GM23338 (cell line): Measurements from ENCODE around the gene ANO6. TPM values are rescaled to one million over a fixed set of nuclear protein-coding genes. Genes with fewer than 3 reads are reported as not detected.

Experiments used
- ATAC-seq: fragments of 200-7000 bp; cut with Tn5 transposase; 3 replicates; pipeline ENCODE4 v1.9.1; 2020
- DNase-seq: peaks from one replicate; pipeline ENCODE4 v3.0.0-alpha.2; 2015; ENCODE audit warnings: low spot score
- H2AFZ ChIP-seq: fragments of 200-600 bp; sonication (generic); 2 replicates; pipeline ENCODE4 v1.8.0; 2016; ENCODE audit warnings: antibody characterized with exemption, mild to moderate bottlenecking, moderate library complexity
- H3F3A ChIP-seq: fragments of 200-600 bp; sonication (generic); replicated peaks from 2 replicates; pipeline ENCODE4 v1.8.0; 2017; ENCODE audit warnings: antibody characterized with exemption, mixed run types, low read depth
- H3K27ac ChIP-seq: fragments of 200-600 bp; sonication (generic); 2 replicates; pipeline ENCODE4 v1.6.1; 2016; ENCODE audit warnings: low read depth
- H3K27me3 ChIP-seq: fragments of 200-600 bp; sonication (generic); 2 replicates; pipeline ENCODE4 v1.8.0; 2016; ENCODE audit warnings: mild to moderate bottlenecking, mixed run types, moderate library complexity; ENCODE audit not compliant: insufficient read depth
- H3K36me3 ChIP-seq: fragments of 200-600 bp; sonication (generic); 2 replicates; pipeline ENCODE4 v1.8.0; 2016; ENCODE audit warnings: mild to moderate bottlenecking; ENCODE audit not compliant: insufficient read depth
- H3K4me1 ChIP-seq: fragments of 200-600 bp; sonication (generic); 2 replicates; pipeline ENCODE4 v1.8.0; 2016; ENCODE audit warnings: mild to moderate bottlenecking, moderate library complexity; ENCODE audit not compliant: insufficient read depth
- H3K4me2 ChIP-seq: fragments of 200-600 bp; sonication (generic); 2 replicates; pipeline ENCODE4 v1.7.1; 2017; ENCODE audit warnings: mixed run types
- H3K4me3 ChIP-seq: fragments of 200-600 bp; sonication (generic); 2 replicates; pipeline ENCODE4 v1.6.1; 2016; ENCODE audit warnings: mixed run types
- H3K79me2 ChIP-seq: fragments of 200-600 bp; sonication (generic); replicated peaks from 2 replicates; pipeline ENCODE4 v1.8.0; 2017; ENCODE audit warnings: mild to moderate bottlenecking; ENCODE audit not compliant: insufficient read depth
- H3K9me2 ChIP-seq: fragments of 200-600 bp; sonication (generic); 2 replicates; pipeline ENCODE4 v1.8.0; 2017; ENCODE audit not compliant: insufficient read depth
- H4K20me1 ChIP-seq: fragments of 200-600 bp; sonication (generic); replicated peaks from 2 replicates; pipeline ENCODE4 v1.8.0; 2017; ENCODE audit warnings: mild to moderate bottlenecking; ENCODE audit not compliant: insufficient read depth
- H3K27ac Mint-ChIP-seq: 2 replicates; pipeline ENCODE4 v1.8.0; 2020; ENCODE audit warnings: inconsistent platforms, mild to moderate bottlenecking, moderate library complexity, mixed read lengths
- H3K27me3 Mint-ChIP-seq: 3 replicates; pipeline ENCODE4 v1.8.0; 2022; ENCODE audit warnings: low read depth, mild to moderate bottlenecking, moderate library complexity, mixed read lengths, inconsistent platforms; ENCODE audit not compliant: insufficient read depth, poor library complexity
- H3K36me3 Mint-ChIP-seq: 3 replicates; pipeline ENCODE4 v1.8.0; 2021; ENCODE audit warnings: low read depth, mild to moderate bottlenecking, inconsistent platforms, moderate library complexity, mixed read lengths
- H3K4me1 Mint-ChIP-seq: 3 replicates; pipeline ENCODE4 v1.8.0; 2020; ENCODE audit warnings: mild to moderate bottlenecking, inconsistent platforms, mixed read lengths
- H3K4me3 Mint-ChIP-seq: 3 replicates; pipeline ENCODE4 v1.8.0; 2021; ENCODE audit warnings: moderate library complexity, mild to moderate bottlenecking, inconsistent platforms, mixed read lengths
- H3K9me3 Mint-ChIP-seq: 3 replicates; pipeline ENCODE4 v1.8.0; 2020; ENCODE audit warnings: moderate library complexity, mild to moderate bottlenecking, inconsistent platforms, mixed read lengths
- CREB1 ChIP-seq: fragments of 250-450 bp; sonication (Bioruptor Pico); IDR thresholded peaks from 2 replicates; pipeline ENCODE4 v1.5.0; 2020; ENCODE audit warnings: low read depth, mild to moderate bottlenecking, moderate library complexity
- CTCF ChIP-seq, 2 experiments: fragments of 200-600 bp in 1 of 2; sonication (generic) in 1 of 2; conservative IDR thresholded peaks; 2 replicates each; pipeline versions ENCODE4 v1.5.1 to v1.6.1; 2016 to 2017; ENCODE audit warnings: antibody characterized with exemption in 2 of 2, low read depth in 2 of 2, mild to moderate bottlenecking in 2 of 2, moderate library complexity in 1 of 2
- EZH2 ChIP-seq: fragments of 200-600 bp; sonication (generic); IDR thresholded peaks from one replicate; pipeline ENCODE4 v1.8.0; 2017; ENCODE audit warnings: antibody characterized with exemption, mild to moderate bottlenecking, low read depth; ENCODE audit not compliant: unreplicated experiment
- EZH2phosphoT487 ChIP-seq: fragments of 200-600 bp; sonication (generic); IDR thresholded peaks from one replicate; pipeline ENCODE4 v1.8.1; 2018; ENCODE audit warnings: antibody characterized with exemption; ENCODE audit not compliant: unreplicated experiment
- JUNB ChIP-seq: IDR thresholded peaks from one replicate; pipeline ENCODE4 v1.6.1; 2016; ENCODE audit warnings: antibody characterized with exemption; ENCODE audit not compliant: unreplicated experiment
- NANOG ChIP-seq: IDR thresholded peaks from 2 replicates; pipeline ENCODE4 v1.6.1; 2016; ENCODE audit warnings: antibody characterized with exemption, borderline replicate concordance
- STAT1 ChIP-seq: IDR thresholded peaks from one replicate; pipeline ENCODE4 v1.6.1; 2016; ENCODE audit warnings: antibody characterized with exemption; ENCODE audit not compliant: unreplicated experiment
- ZNF114 ChIP-seq: fragments of 250-450 bp; sonication (Bioruptor Pico); IDR thresholded peaks from 2 replicates; pipeline ENCODE4 v1.5.0; 2020; ENCODE audit warnings: mild to moderate bottlenecking, moderate library complexity
- ZNF331 ChIP-seq: fragments of 250-450 bp; sonication (Bioruptor Pico); IDR thresholded peaks from 2 replicates; pipeline ENCODE4 v1.5.0; 2020; ENCODE audit warnings: low read depth, mild to moderate bottlenecking, moderate library complexity
- polyA plus RNA-seq: library from polyadenylated mRNA; unstranded; fragments of >200 nt; fragmentation: Nextera tagmentation; extraction: Ambion mirVana; gene quantifications from 2 replicates; pipeline ENCODE4 v1.2.1, GENCODE V29; 2016
- total RNA-seq: library from RNA; depleted of rRNA; stranded (reverse); fragments of >200 nt; shearing (Covaris generic); gene quantifications from 2 replicates; pipeline ENCODE4 v1.2.3, GENCODE V29; 2014
- TF ChIP-seq, protein P1 (sequence below): IDR thresholded peaks from 2 replicates; pipeline ENCODE4 v1.6.1; 2016; ENCODE audit warnings: antibody characterized with exemption
- TF ChIP-seq, protein P2 (sequence below): IDR thresholded peaks from one replicate; pipeline ENCODE4 v1.6.1; 2018; ENCODE audit warnings: antibody characterized with exemption; ENCODE audit not compliant: unreplicated experiment

Gene ANO6
- total and polyA plus RNA-seq, 2 experiments from 2014 or later, result 21.1 to 48.9 TPM

- H3K9me3 Mint-ChIP-seq, result peaks cover 21% of the 10 kb centered on the region
- no peak overlapping the region for H3K27ac Mint-ChIP-seq
- Histone ChIP-seq H3K4me3 (no peak overlapping the region), H2AFZ (no peak overlapping the region), H3K27me3 (no peaks in the 10 kb centered on the region), H3K79me2 (no peaks in the 10 kb centered on the region), H3K27ac (no peak overlapping the region), H3K9me2 (peaks cover 8% of the 10 kb centered on the region; the same call in 1 of the 2 replicates), H3K4me1 (no peaks in the 10 kb centered on the region), H3K4me2 (no peak overlapping the region), H4K20me1 (no peaks in the 10 kb centered on the region), H3K36me3 (peaks cover 3% of the 10 kb centered on the region; the same call in 1 of the 2 replicates), H3F3A (no peaks in the 10 kb centered on the region)
- TF ChIP-seq NANOG, result no peak
- TF ChIP-seq CREB1, result no peak
- no peak for TF ChIP-seq JUNB
- TF ChIP-seq, protein P1, sequence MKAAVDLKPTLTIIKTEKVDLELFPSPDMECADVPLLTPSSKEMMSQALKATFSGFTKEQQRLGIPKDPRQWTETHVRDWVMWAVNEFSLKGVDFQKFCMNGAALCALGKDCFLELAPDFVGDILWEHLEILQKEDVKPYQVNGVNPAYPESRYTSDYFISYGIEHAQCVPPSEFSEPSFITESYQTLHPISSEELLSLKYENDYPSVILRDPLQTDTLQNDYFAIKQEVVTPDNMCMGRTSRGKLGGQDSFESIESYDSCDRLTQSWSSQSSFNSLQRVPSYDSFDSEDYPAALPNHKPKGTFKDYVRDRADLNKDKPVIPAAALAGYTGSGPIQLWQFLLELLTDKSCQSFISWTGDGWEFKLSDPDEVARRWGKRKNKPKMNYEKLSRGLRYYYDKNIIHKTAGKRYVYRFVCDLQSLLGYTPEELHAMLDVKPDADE, result no peak
- TF ChIP-seq EZH2, result no peak
- no peak for TF ChIP-seq EZH2phosphoT487
- no peak for TF ChIP-seq ZNF114 (CRISPR knock-in tag)
- TF ChIP-seq STAT1, result no peak
- TF ChIP-seq, protein P2, sequence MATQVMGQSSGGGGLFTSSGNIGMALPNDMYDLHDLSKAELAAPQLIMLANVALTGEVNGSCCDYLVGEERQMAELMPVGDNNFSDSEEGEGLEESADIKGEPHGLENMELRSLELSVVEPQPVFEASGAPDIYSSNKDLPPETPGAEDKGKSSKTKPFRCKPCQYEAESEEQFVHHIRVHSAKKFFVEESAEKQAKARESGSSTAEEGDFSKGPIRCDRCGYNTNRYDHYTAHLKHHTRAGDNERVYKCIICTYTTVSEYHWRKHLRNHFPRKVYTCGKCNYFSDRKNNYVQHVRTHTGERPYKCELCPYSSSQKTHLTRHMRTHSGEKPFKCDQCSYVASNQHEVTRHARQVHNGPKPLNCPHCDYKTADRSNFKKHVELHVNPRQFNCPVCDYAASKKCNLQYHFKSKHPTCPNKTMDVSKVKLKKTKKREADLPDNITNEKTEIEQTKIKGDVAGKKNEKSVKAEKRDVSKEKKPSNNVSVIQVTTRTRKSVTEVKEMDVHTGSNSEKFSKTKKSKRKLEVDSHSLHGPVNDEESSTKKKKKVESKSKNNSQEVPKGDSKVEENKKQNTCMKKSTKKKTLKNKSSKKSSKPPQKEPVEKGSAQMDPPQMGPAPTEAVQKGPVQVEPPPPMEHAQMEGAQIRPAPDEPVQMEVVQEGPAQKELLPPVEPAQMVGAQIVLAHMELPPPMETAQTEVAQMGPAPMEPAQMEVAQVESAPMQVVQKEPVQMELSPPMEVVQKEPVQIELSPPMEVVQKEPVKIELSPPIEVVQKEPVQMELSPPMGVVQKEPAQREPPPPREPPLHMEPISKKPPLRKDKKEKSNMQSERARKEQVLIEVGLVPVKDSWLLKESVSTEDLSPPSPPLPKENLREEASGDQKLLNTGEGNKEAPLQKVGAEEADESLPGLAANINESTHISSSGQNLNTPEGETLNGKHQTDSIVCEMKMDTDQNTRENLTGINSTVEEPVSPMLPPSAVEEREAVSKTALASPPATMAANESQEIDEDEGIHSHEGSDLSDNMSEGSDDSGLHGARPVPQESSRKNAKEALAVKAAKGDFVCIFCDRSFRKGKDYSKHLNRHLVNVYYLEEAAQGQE, result no peak
- no peak for TF ChIP-seq CTCF (conservative IDR thresholded peaks at IDR 0.05; ENCODE audit: low read depth in 2 of 2)
- no peak for TF ChIP-seq ZNF331 (CRISPR knock-in tag)
- peaks cover 18% of the 10 kb centered on the region for H3K36me3 Mint-ChIP-seq
- no peak overlapping the region for H3K4me3 Mint-ChIP-seq
- DNase-seq (no peak), ATAC-seq (no peak)
- no peaks in the 10 kb centered on the region for H3K4me1 Mint-ChIP-seq
- H3K27me3 Mint-ChIP-seq, result no peaks in the 10 kb centered on the region
Measured at GRCh38 chr12:45446013-45446412, 230.1 kb downstream of the ANO6 start.
